HepG2 (cell line): ENCODE measurements around the gene HHATL. TPM values are rescaled to one million over a fixed set of nuclear protein-coding genes. Genes with fewer than 3 reads are reported as not detected.

Experiments used
- ASH2L ChIP-seq: fragments of 300-600, 200-600 bp; sonication (generic); IDR thresholded peaks from 2 replicates; pipeline ENCODE4 v1.7.0; 2017; ENCODE audit warnings: low read depth, mild to moderate bottlenecking, moderate library complexity, mixed read lengths, low read length; ENCODE audit not compliant: insufficient read length
- ATF7-NPFF ChIP-seq: sonication (generic); formaldehyde crosslinking; IDR thresholded peaks from 2 replicates; pipeline ENCODE4 v1.8.1; 2023; ENCODE audit warnings: mild to moderate bottlenecking, low read depth, missing genetic modification reagents, moderate library complexity
- FOXK1 ChIP-seq: sonication (generic); formaldehyde crosslinking; IDR thresholded peaks from 2 replicates; pipeline ENCODE4 v1.4.0; 2020; ENCODE audit warnings: low read depth, missing genetic modification reagents, borderline replicate concordance
- FOXO1 ChIP-seq: sonication (generic); formaldehyde crosslinking; IDR thresholded peaks from 2 replicates; pipeline ENCODE4 v1.4.0; 2020; ENCODE audit warnings: missing genetic modification reagents
- GATAD1 ChIP-seq: IDR thresholded peaks from 2 replicates; pipeline ENCODE4 v1.6.1; 2016; ENCODE audit warnings: missing genetic modification reagents, missing compliant biosample characterization
- HMG20B ChIP-seq: conservative IDR thresholded peaks from 2 replicates; pipeline ENCODE4 v1.6.1; 2016; ENCODE audit warnings: missing genetic modification reagents, missing compliant biosample characterization
- HNF4A ChIP-seq: sonication (generic); formaldehyde crosslinking; IDR thresholded peaks from 2 replicates; pipeline ENCODE4 v1.4.0; 2020; ENCODE audit warnings: missing genetic modification reagents
- HOMEZ ChIP-seq: IDR thresholded peaks from 2 replicates; pipeline ENCODE4 v1.6.1; 2016; ENCODE audit warnings: low read depth
- HOXA3 ChIP-seq: sonication (generic); formaldehyde crosslinking; IDR thresholded peaks from 2 replicates; pipeline ENCODE4 v1.5.0; 2020; ENCODE audit warnings: missing genetic modification reagents
- KAT7 ChIP-seq: IDR thresholded peaks from 2 replicates; pipeline ENCODE4 v1.6.1; 2018; ENCODE audit warnings: borderline replicate concordance, missing compliant biosample characterization
- KMT2A ChIP-seq: sonication (generic); formaldehyde crosslinking; IDR thresholded peaks from 2 replicates; pipeline ENCODE4 v1.4.0; 2020; ENCODE audit warnings: missing genetic modification reagents
- MXD1 ChIP-seq: sonication (generic); formaldehyde crosslinking; IDR thresholded peaks from 2 replicates; pipeline ENCODE4 v1.4.0; 2020; ENCODE audit warnings: mild to moderate bottlenecking, missing genetic modification reagents
- PITX1 ChIP-seq: sonication (generic); formaldehyde crosslinking; IDR thresholded peaks from 2 replicates; pipeline ENCODE4 v1.5.1; 2020; ENCODE audit warnings: mild to moderate bottlenecking, missing genetic modification reagents
- SMYD3 ChIP-seq: sonication (generic); formaldehyde crosslinking; IDR thresholded peaks from 2 replicates; pipeline ENCODE4 v1.8.1; 2023; ENCODE audit warnings: mild to moderate bottlenecking, missing genetic modification reagents
- SOX5 ChIP-seq: IDR thresholded peaks from 2 replicates; pipeline ENCODE4 v1.6.1; 2016; ENCODE audit warnings: borderline replicate concordance
- TFDP2 ChIP-seq: sonication (generic); formaldehyde crosslinking; IDR thresholded peaks from 2 replicates; pipeline ENCODE4 v1.4.0; 2020; ENCODE audit warnings: missing genetic modification reagents
- YEATS4 ChIP-seq: sonication (generic); formaldehyde crosslinking; IDR thresholded peaks from 2 replicates; pipeline ENCODE4 v1.4.0; 2020; ENCODE audit warnings: missing genetic modification reagents, borderline replicate concordance
- ZEB1 ChIP-seq: IDR thresholded peaks from 2 replicates; pipeline ENCODE4 v1.6.1; 2012; ENCODE audit warnings: mild to moderate bottlenecking, low read depth, inconsistent platforms; ENCODE audit not compliant: insufficient replicate concordance
- ZNF431 ChIP-seq: sonication (generic); formaldehyde crosslinking; IDR thresholded peaks from 2 replicates; pipeline ENCODE4 v1.9.0; 2022; ENCODE audit warnings: missing genetic modification reagents, low read depth, mild to moderate bottlenecking, borderline replicate concordance
- ZNF788 ChIP-seq: sonication (generic); formaldehyde crosslinking; IDR thresholded peaks from 2 replicates; pipeline ENCODE4 v1.5.0; 2020; ENCODE audit warnings: mild to moderate bottlenecking, missing genetic modification reagents, borderline replicate concordance
- ZNF83 ChIP-seq: sonication (generic); formaldehyde crosslinking; IDR thresholded peaks from 2 replicates; pipeline ENCODE4 v1.4.0; 2020; ENCODE audit warnings: missing genetic modification reagents, mild to moderate bottlenecking, borderline replicate concordance
- polyA plus RNA-seq, 8 experiments: library from polyadenylated mRNA; depleted of rRNA in 3 of 8; stranded (reverse) in 7 of 8; unstranded in 1 of 8; fragments of >200 nt; fragmentation: Illumina TruSeq in 4 of 8; extraction: Trizol in 4 of 8; gene quantifications; 2 replicates each; pipeline versions ENCODE4 v1.2.1 to v1.2.3, GENCODE V29; 2011 to 2016; ENCODE audit warnings: low read depth in 4 of 8, missing spikeins in 1 of 8, mixed read lengths in 1 of 8; ENCODE audit not compliant: insufficient read depth in 1 of 8
- total RNA-seq, 5 experiments: library from RNA; depleted of rRNA; stranded (reverse); fragments of >200 nt; fragmentation: Illumina TruSeq; extraction: Trizol; gene quantifications; 2 replicates each; pipeline ENCODE4 v1.2.3, GENCODE V29; 2016; ENCODE audit warnings: low read depth in 1 of 5
- TF ChIP-seq, protein P1 (sequence below): sonication (generic); formaldehyde crosslinking; IDR thresholded peaks from 2 replicates; pipeline ENCODE4 v1.4.0; 2020; ENCODE audit warnings: mild to moderate bottlenecking, missing genetic modification reagents
- TF ChIP-seq, protein P2 (sequence below): sonication (generic); formaldehyde crosslinking; IDR thresholded peaks from 2 replicates; pipeline ENCODE4 v1.4.0; 2020; ENCODE audit warnings: missing genetic modification reagents

Gene HHATL
- total and polyA plus RNA-seq, 2 of the 13 experiments (the other 11 are each of a cell fraction or from before 2014, with no cell fraction given) = 0.26 TPM; not detected in 1

DNA sequence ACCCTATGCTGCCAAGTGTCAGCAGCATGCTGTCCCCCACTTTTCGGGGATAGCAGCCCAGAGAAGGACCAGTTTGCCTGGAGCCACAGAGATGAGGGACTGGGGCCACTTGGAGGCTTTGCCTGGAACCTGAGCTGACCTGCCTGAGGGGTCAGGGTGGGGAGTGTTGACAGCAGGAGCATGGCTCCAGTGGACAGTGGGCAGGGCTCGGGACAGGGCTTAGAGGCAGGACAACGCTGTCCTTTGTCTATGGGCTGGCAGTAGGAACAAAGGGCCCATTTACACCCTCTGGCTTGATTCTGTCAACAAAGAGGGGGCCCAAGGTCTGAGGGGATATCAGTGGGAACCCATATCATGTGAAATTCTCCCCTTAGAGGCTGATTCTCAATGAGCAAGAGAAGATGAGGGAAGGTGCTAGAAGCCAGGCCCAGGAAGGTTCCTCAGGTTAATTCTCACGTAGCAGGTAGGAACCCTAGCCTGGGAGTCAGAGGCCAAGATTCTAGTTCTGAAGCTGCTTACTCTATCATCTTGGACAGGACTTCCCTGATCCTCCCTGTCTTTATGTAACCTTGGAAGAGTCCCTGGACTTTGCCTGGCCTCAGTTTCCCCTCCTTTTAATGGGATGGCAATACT lies 29.7 kb upstream of the HHATL start (continued):
- TF ChIP-seq HOMEZ (CRISPR knock-in tag) (peak; percentile 42; the same call in 1 of the 2 replicates), KMT2A (CRISPR knock-in tag) (0 out of 2 replicates have a peak, but pooled peaks have one; percentile 30), ZNF83 (CRISPR knock-in tag) (0 out of 2 replicates have a peak, but pooled peaks have one; percentile 18), YEATS4 (peak; percentile 63; the same call in 1 of the 2 replicates), GATAD1 (CRISPR knock-in tag) (peak; percentile 45), ATF7-NPFF (0 out of 2 replicates have a peak, but pooled peaks have one; percentile 54), ZNF431 (CRISPR knock-in tag) (peak; percentile 51; the same call in 1 of the 2 replicates), TFDP2 (CRISPR knock-in tag) (no peak; the same call in 1 of the 2 replicates), ASH2L (peak; percentile 96), FOXO1 (CRISPR knock-in tag) (peak; percentile 96), ZEB1 (no peak), SOX5 (CRISPR knock-in tag) (peak; percentile 95), HNF4A (CRISPR knock-in tag) (peak; percentile 66; the same call in 1 of the 2 replicates), HMG20B (CRISPR knock-in tag) (no peak), MXD1 (CRISPR knock-in tag) (0 out of 2 replicates have a peak, but pooled peaks have one; percentile 21), SMYD3 (CRISPR knock-in tag) (peak; percentile 67; the same call in 1 of the 2 replicates), ZNF788 (CRISPR knock-in tag) (peak; percentile 58; the same call in 1 of the 2 replicates), FOXK1 (peak; percentile 16; the same call in 1 of the 2 replicates), HOXA3 (CRISPR knock-in tag) (peak; percentile 76), PITX1 (CRISPR knock-in tag) (peak; percentile 92), KAT7 (CRISPR knock-in tag) (no peak)
- TF ChIP-seq, protein P1, sequence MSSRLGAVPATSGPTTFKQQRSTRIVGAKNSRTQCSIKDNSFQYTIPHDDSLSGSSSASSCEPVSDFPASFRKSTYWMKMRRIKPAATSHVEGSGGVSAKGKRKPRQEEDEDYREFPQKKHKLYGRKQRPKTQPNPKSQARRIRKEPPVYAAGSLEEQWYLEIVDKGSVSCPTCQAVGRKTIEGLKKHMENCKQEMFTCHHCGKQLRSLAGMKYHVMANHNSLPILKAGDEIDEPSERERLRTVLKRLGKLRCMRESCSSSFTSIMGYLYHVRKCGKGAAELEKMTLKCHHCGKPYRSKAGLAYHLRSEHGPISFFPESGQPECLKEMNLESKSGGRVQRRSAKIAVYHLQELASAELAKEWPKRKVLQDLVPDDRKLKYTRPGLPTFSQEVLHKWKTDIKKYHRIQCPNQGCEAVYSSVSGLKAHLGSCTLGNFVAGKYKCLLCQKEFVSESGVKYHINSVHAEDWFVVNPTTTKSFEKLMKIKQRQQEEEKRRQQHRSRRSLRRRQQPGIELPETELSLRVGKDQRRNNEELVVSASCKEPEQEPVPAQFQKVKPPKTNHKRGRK (CRISPR knock-in tag) = no peak
- TF ChIP-seq, protein P2, sequence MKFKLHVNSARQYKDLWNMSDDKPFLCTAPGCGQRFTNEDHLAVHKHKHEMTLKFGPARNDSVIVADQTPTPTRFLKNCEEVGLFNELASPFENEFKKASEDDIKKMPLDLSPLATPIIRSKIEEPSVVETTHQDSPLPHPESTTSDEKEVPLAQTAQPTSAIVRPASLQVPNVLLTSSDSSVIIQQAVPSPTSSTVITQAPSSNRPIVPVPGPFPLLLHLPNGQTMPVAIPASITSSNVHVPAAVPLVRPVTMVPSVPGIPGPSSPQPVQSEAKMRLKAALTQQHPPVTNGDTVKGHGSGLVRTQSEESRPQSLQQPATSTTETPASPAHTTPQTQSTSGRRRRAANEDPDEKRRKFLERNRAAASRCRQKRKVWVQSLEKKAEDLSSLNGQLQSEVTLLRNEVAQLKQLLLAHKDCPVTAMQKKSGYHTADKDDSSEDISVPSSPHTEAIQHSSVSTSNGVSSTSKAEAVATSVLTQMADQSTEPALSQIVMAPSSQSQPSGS (CRISPR knock-in tag) = peak; percentile 78; the same call in 1 of the 2 replicates
